GM21367 (cell line): ENCODE data around the gene SAXO1.
"Not testable (repeated sequence)": the region's sequence is repeated elsewhere in the genome, so short reads cannot be mapped to it uniquely, and the experiment has no call there.

Experiments
- ATAC-seq: cut with Tn5 transposase; IDR thresholded peaks from one replicate; pipeline ENCODE4 v1.9.1; 2021; ENCODE audit not compliant: unreplicated experiment

Gene SAXO1

DNA sequence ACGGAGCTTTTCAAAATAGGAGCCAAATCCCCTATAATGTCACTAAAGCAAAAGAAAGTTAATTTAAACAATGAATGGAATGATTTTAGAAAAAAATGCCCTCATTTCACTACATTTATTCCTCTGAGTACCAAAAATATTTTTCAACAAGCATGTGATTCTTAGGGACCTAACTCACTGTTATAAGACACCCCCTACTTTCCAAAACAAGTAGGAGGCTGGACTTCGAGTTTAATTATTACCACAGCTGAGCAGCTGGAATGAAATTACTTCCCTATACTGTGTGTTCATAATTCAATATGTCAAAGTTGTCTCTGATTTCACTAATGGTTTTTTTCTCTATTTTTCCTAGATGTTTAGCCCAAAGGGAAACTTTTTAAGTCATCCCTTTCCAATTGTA lies 61.6 kb downstream of the SAXO1 start:
- no peak for ATAC-seq

DNA sequence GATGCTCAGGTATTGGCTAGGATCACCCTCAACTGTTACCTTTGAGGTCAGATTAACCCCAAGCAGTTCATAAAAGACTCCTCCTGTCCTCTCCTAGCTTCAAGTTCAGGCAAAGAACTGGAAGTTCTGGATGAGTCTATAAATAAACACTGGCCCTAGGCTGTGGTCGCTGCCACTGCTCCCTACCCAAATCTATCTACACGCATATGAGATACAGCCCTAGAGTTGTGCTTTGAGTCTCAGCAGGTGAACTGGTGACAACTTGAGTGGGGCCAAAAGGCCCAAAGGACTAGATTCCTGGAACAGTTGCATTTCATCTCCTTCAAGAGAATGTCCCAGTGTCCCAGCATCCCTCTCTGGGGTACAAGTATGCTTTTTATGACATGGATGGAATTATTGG lies 62.6 kb downstream of the SAXO1 start:
- no peak for ATAC-seq

DNA sequence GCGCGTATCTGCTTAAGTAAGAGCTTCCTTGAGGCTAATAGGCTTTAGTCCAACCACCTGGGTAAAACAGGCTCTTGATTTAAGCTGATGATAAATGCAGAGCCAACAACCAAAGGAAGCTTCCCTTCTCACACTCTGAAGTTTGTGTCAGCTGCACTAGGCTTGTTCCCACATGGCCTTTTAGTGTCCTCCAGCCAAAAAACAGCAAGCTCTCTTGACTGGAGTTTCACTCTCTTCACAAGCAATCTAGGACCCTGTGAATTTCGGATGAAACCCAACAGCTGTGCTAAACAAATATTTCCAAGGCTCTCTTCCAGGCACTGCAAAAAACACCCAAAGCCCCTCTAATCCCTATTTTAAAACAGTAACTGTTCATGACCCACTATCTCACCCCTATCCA lies 63.9 kb downstream of the SAXO1 start:
- no peak for ATAC-seq

DNA sequence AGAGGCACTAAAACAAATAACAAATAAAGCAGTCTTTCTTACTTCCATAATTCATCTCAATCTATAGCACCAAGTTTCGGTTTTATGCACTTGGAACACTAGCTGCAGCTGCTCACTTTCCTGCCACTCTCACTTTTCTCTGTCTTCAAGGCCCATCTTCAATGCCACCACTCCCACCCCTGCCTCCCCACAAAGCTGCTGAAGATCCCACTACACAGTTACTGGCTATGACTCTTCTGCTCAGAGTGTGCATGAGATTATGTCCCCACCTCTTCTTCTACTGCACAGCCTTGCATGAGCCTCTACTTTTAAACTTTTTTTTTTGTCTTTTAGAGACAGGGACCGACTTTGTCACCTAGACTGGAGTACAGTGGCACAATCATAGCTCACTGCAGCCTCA lies 77.4 kb downstream of the SAXO1 start:
- no peak for ATAC-seq

DNA sequence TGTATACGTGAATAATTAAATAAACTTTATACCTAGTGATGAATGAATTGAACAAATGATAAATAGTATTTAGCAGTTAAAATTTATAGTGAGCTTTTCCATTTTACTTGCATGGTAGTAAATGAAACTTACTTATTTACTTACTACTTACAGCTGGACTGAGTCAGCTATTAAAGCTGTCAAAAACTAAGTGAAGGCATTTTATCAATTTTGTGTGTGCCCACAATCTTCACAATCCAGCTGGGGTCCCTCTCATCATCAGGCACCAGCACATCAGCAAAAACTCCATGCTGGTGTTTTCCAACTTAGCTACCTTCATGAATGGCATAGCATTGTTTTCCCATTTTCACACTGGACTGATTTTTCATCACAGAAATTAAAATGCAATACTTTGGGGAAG lies 81.1 kb downstream of the SAXO1 start:
- no peak for ATAC-seq

DNA sequence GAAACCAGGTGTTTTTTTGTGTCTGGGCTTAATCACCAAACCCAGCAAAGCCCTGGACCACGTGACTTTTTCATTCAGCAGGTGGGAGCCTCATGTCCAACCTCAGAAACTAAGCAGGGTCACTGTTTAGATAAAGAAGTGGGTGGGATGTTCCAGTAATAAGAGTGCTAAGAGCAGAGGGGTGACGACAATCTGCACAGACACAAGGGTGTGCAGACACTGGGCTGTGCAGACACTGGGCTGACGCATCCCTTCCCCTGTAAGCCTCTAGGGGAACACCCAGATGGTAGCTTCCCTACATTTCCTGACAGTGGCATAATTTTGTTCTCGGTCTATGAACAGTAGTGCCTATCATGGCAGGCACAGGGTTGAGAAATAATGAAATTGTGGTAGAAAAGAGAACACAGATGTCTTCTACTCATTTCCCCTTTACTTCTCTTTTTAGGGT lies 85.1 kb downstream of the SAXO1 start:
- ATAC-seq: no peak

DNA sequence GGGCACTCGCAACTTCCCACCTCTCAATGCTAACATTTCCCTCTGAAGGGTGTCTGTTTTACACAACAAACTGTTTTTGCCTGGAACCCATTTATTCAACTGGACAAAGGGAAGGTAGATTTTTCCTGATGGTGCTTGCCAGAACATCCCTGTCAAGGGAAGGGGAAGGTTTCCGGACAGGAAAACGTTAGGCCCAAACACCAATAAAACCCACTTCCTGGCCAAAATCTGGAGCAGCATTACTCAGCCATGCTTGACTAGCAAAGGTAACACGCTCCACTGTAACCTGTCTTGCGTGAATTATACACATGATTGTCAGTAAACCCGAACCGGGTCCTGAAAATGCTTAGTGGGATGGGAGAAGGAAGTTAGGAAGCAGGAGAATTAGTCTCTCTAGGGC lies 90.2 kb downstream of the SAXO1 start:
- ATAC-seq: no peak

DNA sequence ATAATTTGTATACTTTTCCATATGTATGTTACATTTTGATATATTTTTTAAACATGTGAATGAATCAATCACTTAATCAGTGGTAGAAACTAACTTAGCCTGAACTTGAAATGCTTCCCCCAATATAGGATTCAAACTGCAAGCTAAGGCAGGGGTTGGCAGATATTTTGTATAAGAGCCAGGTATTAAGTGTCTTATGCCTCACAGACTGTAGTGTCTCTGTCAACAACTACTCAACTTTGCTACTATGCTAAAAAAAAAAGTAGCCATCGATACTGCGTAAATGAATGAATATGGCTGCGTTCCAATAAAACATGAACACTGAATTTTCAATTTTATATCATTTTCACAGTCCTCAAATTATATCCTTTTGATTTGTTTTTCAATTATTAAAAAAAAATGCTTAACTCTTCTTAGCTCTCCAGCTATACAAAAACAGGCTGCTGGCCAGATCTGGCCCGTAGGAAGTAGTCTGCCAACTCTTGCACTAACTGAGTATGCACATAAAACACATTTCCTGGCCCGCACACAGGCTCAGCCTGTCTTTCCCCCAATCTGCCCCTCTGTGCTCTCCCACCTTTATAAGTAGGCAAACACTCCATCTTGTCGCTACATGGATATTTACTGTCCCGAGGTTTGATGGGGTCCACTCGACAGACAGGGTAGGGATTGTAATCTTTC lies 91.8 kb downstream of the SAXO1 start:
- ATAC-seq: no peak

DNA sequence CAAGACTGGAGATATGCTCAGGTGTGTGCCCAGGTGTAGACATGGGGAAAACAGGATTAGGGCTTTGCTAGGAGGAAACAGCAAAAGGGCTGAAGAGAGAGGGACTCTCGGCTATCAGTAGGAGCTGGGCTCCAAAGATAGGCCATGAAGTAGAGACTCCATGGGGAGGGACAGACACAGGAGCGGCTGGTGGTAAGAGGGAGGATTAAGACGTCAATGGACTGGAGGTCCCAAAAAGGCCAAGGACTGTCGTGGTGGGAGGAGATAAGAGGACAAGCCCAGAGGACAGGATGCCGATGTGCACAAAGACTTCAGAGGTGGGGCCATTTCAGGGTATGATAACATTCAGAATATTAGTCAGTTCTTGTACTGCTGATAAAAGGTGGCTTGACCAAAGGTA lies 93.1 kb downstream of the SAXO1 start:
- ATAC-seq: no peak

DNA sequence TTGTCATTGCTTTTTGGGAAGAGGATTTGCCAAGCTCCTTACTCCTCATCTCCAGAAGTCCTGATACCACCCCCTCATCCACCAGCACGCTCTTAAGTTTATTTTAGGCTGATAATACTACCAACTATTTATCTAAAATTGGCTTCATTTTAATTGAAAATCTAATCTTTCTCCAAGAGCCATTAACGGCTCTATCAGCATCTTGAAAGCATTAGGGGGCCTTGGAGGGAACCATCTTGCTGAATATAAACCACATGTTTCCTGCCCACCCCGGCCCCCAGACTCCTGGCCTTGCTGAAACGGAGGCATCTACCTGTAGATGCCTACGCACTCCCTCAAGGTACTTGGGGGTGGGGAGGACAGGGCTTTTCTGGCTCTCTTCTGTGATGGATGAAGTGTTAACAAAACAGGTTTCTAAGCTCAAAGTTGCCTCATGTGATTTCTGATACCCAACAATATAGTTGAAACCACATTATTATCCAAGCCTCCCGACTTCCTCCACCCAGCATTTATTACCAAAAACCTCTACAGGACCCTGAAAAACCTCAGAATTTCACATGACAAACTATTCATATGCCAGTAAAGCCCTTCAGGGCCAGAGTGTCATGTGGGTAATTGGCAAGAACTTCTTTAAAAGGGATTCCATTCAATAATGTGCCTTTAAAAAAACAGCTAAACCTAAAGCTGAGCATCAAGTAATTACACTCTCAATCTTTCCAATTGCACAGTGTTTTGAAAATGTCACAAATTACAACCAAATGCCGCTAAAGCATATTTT lies 96.7 kb downstream of the SAXO1 start:
- no peak for ATAC-seq

DNA sequence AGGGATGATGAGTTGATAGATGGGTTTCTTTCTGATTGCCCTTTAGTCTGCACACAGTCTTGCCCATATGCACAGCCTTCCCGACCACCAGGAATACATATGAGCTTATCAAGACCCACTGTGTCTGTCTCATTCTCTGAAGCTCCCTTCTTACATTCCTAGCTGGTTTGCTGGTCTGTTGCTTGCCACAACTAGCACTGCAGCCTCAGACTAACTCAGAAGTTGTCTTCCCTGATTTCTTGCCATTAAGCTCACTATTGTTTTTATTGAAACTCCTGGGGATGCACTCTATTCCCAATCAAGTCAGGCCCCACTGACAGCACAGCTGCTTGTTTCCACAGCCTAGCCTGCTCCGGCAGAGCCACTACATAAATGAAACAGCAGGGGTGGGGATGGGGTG lies 97.5 kb downstream of the SAXO1 start:
- no peak for ATAC-seq

DNA sequence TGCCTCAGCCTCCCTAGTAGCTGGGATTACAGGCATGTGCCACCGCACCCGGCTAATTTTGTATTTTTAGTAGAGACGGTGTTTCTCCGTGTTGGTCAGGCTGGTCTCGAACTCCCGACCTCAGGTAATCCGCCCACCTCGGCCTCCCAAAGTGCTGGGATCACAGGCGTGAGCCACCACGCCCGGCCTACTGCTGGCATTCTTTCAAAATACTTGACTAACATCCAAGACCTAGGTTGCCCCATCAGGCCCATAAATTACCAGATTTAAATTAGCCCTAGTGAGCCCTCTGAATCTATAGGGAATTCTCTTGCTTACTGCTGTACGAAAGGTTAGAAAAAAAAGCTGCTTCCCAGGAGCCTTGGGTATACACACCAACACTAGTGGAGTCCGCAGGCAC lies 102.4 kb downstream of the SAXO1 start:
- ATAC-seq: not testable (repeated sequence)

DNA sequence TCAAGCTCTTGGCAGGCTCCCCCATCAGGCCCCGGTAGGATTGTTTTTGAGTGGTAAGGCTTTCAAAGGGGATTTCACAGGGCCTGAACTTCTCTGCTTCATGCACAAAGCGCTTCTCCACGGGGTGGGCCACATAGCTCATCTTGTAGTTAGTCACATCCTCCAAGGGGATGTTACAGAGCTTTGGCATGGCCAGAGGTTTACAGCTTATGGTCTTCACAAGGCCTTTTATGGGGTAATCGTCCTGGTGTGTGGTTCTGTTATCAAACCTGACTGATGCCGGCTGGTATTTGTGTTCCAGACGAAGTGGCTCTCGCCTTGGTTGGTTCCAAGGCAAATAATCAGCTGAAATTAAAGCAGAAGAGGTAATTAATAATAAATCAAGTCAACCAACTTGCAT lies 104.3 kb downstream of the SAXO1 start:
- ATAC-seq: no peak

DNA sequence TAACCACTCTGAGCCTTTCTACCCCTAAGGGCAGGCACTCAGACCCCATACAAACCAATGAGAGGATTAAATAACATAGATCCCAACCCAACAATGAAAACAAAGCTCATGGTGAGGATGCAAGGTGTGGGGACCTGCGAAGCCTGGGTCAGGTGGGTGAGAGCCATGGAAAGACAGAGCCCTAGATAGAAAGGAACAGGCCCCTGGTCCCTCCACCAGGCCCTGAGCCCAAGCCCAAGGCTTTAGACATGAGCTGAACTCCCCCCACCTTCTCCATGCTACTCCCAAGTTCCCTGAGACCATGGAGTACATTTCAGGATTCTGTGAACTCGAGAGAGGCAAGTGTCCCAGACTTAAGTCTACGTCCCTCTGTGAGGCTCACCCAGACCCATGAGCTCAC lies 106.5 kb downstream of the SAXO1 start:
- ATAC-seq: no peak

DNA sequence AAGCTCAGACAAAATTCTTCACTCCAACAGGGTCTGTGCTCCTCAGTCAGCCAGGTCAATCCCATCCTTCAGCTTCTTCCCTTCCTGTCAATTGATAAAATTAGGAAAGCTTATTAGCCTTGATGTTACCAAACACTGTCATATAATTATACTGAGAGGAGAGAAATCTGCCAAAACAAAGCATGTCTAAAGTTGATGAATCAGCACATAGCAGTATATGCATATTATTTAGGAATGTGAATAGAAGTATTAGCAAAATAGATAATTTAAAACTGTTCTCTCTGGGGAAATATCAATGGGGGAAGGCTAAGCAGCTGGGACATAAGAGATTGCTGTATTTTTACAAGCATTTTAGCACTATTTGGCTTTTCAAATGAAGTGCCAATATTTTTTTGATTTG lies 107.1 kb downstream of the SAXO1 start:
- no peak for ATAC-seq

DNA sequence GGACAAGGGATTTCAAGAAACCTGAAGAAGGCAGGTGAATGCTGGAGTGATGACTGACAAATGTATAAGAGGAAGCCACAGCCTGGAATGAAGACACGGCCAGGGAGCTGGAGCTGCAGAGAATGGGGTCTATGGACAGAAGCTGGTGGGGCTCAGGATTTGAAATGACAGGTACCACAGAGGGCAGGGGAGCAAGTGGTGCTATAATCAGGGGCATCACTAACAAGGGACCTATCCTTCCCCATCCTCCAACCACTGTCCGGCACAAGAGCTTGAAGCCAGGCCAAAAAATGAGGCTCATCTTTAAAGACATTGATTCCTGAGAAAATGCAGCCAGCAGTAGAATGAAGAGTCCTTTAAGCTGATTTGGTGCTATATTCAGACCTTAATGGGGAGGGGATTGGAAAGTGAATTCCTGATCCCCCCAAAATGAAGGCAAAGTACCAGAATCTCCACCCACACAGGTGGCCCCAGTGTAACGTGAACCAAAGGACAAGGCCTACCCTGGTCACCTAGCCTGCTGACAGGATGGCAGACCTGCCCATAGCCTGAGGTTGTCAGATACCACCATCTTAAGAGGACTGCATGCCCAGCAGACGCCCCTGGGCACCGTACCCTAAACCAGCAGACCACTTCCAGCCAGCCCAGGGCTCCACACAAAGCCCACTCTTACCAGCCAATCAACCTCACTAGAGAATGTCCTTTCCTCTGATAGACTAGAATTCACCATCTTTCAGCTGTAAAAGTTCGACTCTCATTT lies 109.2 kb downstream of the SAXO1 start:
- no peak for ATAC-seq

DNA sequence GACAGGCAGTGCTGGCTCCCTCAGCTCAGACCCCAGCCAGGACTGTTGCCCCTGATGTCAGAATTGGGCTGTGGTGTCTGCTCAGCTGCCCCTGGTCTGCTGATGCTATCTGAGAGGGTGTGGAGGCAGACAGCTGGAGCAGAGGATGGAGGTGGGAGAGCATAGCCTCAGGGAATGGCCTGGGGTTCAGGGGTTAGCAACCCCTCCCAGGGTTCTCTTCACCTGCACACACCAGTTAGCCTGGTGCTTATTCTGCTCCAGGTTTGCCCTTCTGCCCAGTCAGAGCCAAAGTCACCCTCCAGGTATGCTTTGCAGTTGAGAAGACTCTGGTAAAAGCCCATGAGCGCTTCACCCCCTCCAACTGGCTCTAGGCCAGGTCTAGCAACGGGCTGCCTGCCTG lies 109.8 kb downstream of the SAXO1 start:
- ATAC-seq: no peak

DNA sequence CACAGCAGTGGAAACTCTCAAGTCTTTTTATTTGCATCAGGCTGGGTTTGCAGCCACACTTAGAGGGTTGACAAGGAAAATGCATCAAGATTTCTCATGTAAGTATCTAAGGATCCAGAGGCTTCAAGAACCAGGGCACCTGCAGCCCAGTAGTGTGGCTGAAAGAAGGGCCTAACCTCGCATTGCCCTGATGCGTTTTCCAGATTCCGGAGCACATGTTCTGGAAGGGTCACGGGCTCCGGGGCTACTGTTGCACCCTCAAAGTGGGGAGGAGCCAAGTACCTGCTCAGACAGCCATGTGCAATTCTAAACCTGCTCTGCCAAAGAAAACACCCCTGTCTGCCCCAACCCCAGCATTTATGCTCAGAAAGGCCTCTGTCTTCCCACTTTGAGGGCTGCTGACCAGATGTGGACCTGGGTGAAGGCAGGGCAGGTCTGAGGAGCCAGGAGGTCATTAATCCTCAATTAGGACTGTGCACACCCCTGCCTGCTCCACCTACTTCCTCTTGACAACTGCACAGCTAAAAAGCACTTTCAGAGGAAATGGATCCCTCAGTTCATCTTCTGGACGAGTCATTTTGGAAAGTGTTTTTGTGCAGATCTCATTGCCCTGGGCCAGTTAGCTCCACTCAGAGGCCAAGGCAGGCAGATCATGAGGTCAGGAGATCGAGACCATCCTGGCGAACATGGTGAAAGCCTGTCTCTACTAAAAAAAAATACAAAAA lies 110.7 kb downstream of the SAXO1 start:
- no peak for ATAC-seq

DNA sequence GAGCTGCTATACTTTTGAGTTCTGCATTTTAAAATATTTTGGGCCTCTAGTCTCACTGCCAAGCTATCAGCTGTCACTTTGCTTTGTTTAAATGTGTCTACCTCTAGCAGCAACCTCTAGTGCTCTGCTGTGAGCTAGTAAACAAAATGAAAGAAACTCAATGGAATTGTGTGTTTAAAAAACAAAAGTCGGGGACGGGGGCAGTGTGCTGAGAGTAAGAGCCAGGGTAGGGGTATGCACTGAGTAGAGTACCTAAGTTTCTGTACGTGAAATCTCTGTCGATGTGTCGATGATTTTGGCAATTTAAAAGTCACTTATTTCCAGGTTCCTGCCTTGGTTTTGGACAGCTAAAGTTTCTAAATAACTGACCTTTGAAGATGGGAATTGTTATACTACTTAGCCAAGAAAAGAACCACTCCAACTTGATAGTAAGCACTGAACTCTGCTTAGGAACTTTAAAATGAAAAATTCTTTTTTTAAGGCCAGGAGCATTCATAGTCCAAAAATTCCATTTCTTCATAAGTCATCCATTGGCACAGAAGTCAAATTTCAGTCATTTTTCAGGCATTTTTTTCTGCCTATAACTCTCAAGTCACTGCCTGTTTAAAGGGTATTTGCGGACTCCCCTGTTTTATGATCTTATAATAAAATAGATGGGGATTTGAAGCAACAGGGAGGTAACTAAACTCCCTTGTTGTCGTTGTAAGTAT lies 111.5 kb downstream of the SAXO1 start:
- ATAC-seq: no peak

DNA sequence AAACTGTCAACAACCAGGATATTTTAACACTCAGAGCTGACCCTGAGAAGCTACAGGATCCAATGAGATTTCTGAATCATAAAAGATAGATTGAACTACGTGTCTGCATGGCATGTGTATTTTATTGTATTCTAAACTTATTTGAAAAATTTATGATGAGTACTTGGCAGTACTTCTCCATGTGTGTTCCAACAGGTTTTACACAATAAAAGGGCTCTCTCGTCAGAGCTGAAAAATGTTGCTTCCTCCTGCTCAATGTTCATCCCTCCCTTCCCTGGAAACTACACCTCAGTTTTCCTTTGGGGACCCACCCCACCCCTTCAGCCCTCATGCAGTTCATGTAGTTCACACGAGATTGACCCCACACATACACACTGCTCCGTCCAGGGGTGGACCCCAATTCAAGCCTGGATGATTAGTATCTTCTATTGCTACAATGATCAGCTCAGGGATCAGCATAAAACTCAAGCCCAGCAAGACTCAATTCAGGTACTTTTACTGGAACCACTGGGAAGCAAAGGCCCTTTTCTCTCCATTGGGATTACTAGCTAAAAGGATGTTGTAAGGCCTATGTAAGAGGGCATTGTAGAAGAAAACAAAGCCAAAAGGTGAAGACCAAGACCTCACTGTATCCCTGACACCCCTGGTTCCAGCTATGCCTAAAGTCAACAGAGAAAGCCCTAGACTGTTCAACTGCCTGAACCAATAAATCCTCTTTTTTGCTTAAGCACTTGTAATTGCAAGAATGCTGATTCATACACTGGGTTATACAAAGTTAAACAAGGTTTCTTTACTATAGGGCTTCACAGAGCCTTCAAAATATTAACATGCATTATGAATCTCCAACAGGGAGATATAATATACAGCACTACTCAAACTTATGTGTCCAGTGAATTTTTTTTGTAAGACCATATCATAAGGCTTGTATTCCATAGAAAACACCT lies 112.6 kb downstream of the SAXO1 start:
- no peak for ATAC-seq
